HG02885 (cell line): ENCODE measurements around the gene FBXL16.
"Not testable (repeated sequence)": the region's sequence is repeated elsewhere in the genome, so short reads cannot be mapped to it uniquely, and the experiment has no call there.

Source experiments
- ATAC-seq: cut with Tn5 transposase; IDR thresholded peaks from one replicate; pipeline ENCODE4 v1.9.1; 2021; ENCODE audit warnings: mild to moderate bottlenecking; ENCODE audit not compliant: unreplicated experiment, poor library complexity

The FBXL16 gene

GRCh38 chr16:694187-694862, 11.3 kb downstream of the FBXL16 start:
- ATAC-seq, result no peak

GRCh38 chr16:693766-694165, 11.8 kb downstream of the FBXL16 start:
- no peak for ATAC-seq

GRCh38 chr16:693364-693763, 12.2 kb downstream of the FBXL16 start:
- no peak for ATAC-seq

GRCh38 chr16:692356-693108, 13.1 kb downstream of the FBXL16 start:
- ATAC-seq, result no peak

GRCh38 chr16:691242-691641, 14.4 kb downstream of the FBXL16 start:
- not testable (repeated sequence) for ATAC-seq

- ATAC-seq, result no peak
Measured at GRCh38 chr16:689175-689897, 16.3 kb downstream of the FBXL16 start.

GRCh38 chr16:687499-687898, 18.1 kb downstream of the FBXL16 start:
- ATAC-seq, result no peak

- ATAC-seq, result no peak
Measured at GRCh38 chr16:686459-687260, 18.9 kb downstream of the FBXL16 start.

- no peak for ATAC-seq
Measured at GRCh38 chr16:685967-686366, 19.6 kb downstream of the FBXL16 start.

- no peak for ATAC-seq
Measured at GRCh38 chr16:684961-685696, 20.5 kb downstream of the FBXL16 start.

- peak; percentile 68 for ATAC-seq
Measured at GRCh38 chr16:684071-684794, 21.4 kb downstream of the FBXL16 start, which contains the start of gene JMJD8. Gene JMJD8, minus strand, starts transcription at chr16:684334. Its CDS starts 15 bp downstream, at chr16:684319.

GRCh38 chr16:683396-684070, 22.1 kb downstream of the FBXL16 start:
- ATAC-seq, result no peak

- no peak for ATAC-seq
Measured at GRCh38 chr16:682493-683395, 22.9 kb downstream of the FBXL16 start.

GRCh38 chr16:681746-682427, 23.7 kb downstream of the FBXL16 start:
- no peak for ATAC-seq

- ATAC-seq, result no peak
Measured at GRCh38 chr16:680967-681745, 24.4 kb downstream of the FBXL16 start.

- no peak for ATAC-seq
Measured at GRCh38 chr16:680625-680945, 25.0 kb downstream of the FBXL16 start.
